ENCODE measurements around the gene ZMYND19. TPM values are rescaled to one million over a fixed set of nuclear protein-coding genes. Genes with fewer than 3 reads are reported as not detected.

Gene ZMYND19
- total RNA-seq, 3 donors from 2014 or later = 9.4 to 17.7 (median 16.5) TPM

GRCh38 chr9:137581361-137582285 lies 8.7 kb downstream of the ZMYND19 start:
- Histone ChIP-seq H3K27ac (no peak overlapping the region), H3K4me1 (peaks cover 8% of the 10 kb centered on the region in 2 donors), H3K9me3 (no peaks in the 10 kb centered on the region), H3K36me3 (no peaks in the 10 kb centered on the region), H3K4me3 (no peak overlapping the region), H3K27me3 (no peaks in the 10 kb centered on the region)
- DNase-seq (ENCODE audit: low spot score in 2 of 2) = no peak
- intact Hi-C loops (cut with DNase I; ENCODE audit: low total_unique reads) = no loop called here
- TF ChIP-seq POLR2AphosphoS5 (IDR thresholded peaks at IDR 0.05) = no peak
- no peak for TF ChIP-seq POLR2A (IDR thresholded peaks at IDR 0.05)
- no peak for TF ChIP-seq CTCF (IDR thresholded peaks at IDR 0.05)

- TF ChIP-seq CTCF (IDR thresholded peaks at IDR 0.05) = no peak
- no peak for TF ChIP-seq POLR2AphosphoS5 (IDR thresholded peaks at IDR 0.05)
- no peak for TF ChIP-seq POLR2A (IDR thresholded peaks at IDR 0.05)
- no peak for DNase-seq (ENCODE audit: low spot score in 2 of 2)
- Histone ChIP-seq H3K4me1 (peaks cover 8% of the 10 kb centered on the region in 2 donors), H3K9me3 (no peaks in the 10 kb centered on the region), H3K4me3 (no peak overlapping the region), H3K27me3 (no peaks in the 10 kb centered on the region), H3K27ac (no peak overlapping the region), H3K36me3 (no peaks in the 10 kb centered on the region)
- intact Hi-C loops (cut with DNase I; ENCODE audit: low total_unique reads) = no loop called here
Measured at GRCh38 chr9:137580954-137581322, 9.4 kb downstream of the ZMYND19 start.

- Histone ChIP-seq H3K4me3 (no peak overlapping the region), H3K9me3 (no peaks in the 10 kb centered on the region), H3K27ac (no peak overlapping the region), H3K4me1 (peaks cover 8% of the 10 kb centered on the region in 2 donors), H3K36me3 (no peaks in the 10 kb centered on the region), H3K27me3 (no peaks in the 10 kb centered on the region)
- intact Hi-C loops (cut with DNase I; ENCODE audit: low total_unique reads) = no loop called here
- TF ChIP-seq POLR2AphosphoS5 (IDR thresholded peaks at IDR 0.05) (no peak), CTCF (IDR thresholded peaks at IDR 0.05) (no peak), POLR2A (IDR thresholded peaks at IDR 0.05) (no peak)
- DNase-seq (ENCODE audit: low spot score in 2 of 2) = no peak
Measured at GRCh38 chr9:137580209-137580953, 9.9 kb downstream of the ZMYND19 start.

- TF ChIP-seq CTCF (IDR thresholded peaks at IDR 0.05) (no peak), POLR2A (IDR thresholded peaks at IDR 0.05) (no peak), POLR2AphosphoS5 (IDR thresholded peaks at IDR 0.05) (no peak)
- DNase-seq (ENCODE audit: low spot score in 2 of 2) = no peak
- H3K27me3 ChIP-seq = no peaks in the 10 kb centered on the region
- H3K9me3 ChIP-seq = no peaks in the 10 kb centered on the region
- intact Hi-C loops (cut with DNase I; ENCODE audit: low total_unique reads) = no loop called here
- H3K36me3 ChIP-seq = no peaks in the 10 kb centered on the region
- peak overlapping the region; percentile 70 to 78 for H3K27ac ChIP-seq
- H3K4me3 ChIP-seq = peak overlapping the region; percentile 66 to 96 (median 78)
- peaks cover 8% of the 10 kb centered on the region in 2 donors for H3K4me1 ChIP-seq
Measured at GRCh38 chr9:137579259-137579604, 11.1 kb downstream of the ZMYND19 start.

Data from breast epithelium (tissue), 4 donors.